HG03135 (cell line): ENCODE data around the gene SEC14L3.

Source experiments
- ATAC-seq: cut with Tn5 transposase; IDR thresholded peaks from one replicate; pipeline ENCODE4 v1.9.1; 2021; ENCODE audit warnings: mild to moderate bottlenecking, moderate library complexity; ENCODE audit not compliant: unreplicated experiment

Gene SEC14L3

GRCh38 chr22:30424534-30425326, 47.1 kb downstream of the SEC14L3 start:
- no peak for ATAC-seq

- ATAC-seq = peak; percentile 82
Measured at GRCh38 chr22:30423959-30424533, 47.8 kb downstream of the SEC14L3 start.

- ATAC-seq = peak; percentile 12
Measured at GRCh38 chr22:30423301-30423958, 48.4 kb downstream of the SEC14L3 start.

GRCh38 chr22:30422481-30423300, 49.1 kb downstream of the SEC14L3 start:
- no peak for ATAC-seq

GRCh38 chr22:30421695-30422480, 49.9 kb downstream of the SEC14L3 start:
- no peak for ATAC-seq

GRCh38 chr22:30420347-30421125, 51.3 kb downstream of the SEC14L3 start:
- ATAC-seq = no peak

GRCh38 chr22:30416837-30417236, 55.0 kb downstream of the SEC14L3 start:
- no peak for ATAC-seq

- ATAC-seq = no peak
Measured at GRCh38 chr22:30416403-30416802, 55.4 kb downstream of the SEC14L3 start.

- ATAC-seq = no peak
Measured at GRCh38 chr22:30414525-30415047, 57.2 kb downstream of the SEC14L3 start.

- no peak for ATAC-seq
Measured at GRCh38 chr22:30413745-30414524, 57.9 kb downstream of the SEC14L3 start.

- no peak for ATAC-seq
Measured at GRCh38 chr22:30413001-30413400, 58.8 kb downstream of the SEC14L3 start.

- no peak for ATAC-seq
Measured at GRCh38 chr22:30411780-30412179, 60.0 kb downstream of the SEC14L3 start.
